ENCODE results near the gene DNAJC25.
A peak's percentile ranks its signal among the peaks of the same experiment; 100 is the strongest.
"Not testable (repeated sequence)": the region's sequence is repeated elsewhere in the genome, so short reads cannot be mapped to it uniquely, and the experiment has no call there.

The DNAJC25 gene

GRCh38 chr9:111628411-111628810 is 2.7 kb upstream of the DNAJC25 start:
- DNase-seq = no peak

DNA sequence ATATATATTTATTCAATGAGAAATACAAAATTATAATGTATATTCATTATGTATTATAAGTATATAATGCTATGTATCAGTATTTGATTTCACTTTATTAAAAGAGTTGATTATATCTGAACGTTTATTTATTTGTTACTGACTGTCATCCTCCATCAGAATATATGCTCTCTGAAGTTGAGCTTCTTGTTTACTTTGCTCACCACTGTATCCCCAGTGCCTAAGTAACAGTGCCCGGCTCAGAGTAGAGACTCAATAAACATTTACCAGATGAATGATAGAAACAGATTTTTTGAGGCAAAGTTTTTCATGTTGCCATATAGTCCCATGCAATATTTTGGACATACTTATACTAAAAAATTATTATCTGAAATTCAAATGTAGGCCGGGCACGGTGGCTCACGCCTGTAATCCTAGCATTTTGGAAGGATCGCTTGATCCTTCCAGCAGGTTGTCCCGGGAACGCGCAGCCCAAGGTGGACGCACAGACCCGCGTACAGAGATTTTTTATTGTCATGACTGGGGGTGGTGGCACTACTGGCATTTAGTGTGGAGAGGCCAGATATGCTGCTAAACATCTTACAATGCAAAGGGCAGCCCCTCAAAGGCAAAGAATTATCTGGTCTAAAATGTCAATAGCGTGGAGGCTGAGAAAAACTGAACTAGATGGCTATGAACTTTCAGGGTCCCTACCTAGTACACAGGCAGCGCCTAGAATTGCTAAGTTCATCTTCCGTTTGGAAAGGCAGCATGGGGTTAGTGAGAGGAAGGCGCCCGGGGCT is 761 bp upstream of the DNAJC25 start:
- no peak for DNase-seq

GRCh38 chr9:111630964-111631213 is 245 bp upstream of the DNAJC25 start:
- DNase-seq = no peak

DNA sequence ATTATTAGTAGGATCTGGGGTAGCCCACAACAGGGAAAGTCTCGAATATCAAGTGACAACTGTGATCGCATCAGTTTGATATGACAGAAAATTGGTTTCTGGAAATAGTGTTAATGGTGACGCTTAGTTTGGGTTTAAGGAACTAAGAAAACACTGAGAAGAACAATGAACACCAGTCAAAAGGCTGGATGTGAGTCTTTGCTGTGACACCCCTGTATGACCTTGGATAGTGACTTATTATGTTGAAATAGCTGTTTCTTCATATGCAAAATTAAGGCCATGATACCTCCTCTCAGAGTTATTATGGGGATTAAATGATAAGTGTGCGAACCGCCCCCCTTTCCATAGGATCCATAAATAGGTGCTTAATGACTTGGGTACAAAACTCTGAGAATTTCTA is 926 bp downstream of the DNAJC25 start:
- no peak for DNase-seq

DNA sequence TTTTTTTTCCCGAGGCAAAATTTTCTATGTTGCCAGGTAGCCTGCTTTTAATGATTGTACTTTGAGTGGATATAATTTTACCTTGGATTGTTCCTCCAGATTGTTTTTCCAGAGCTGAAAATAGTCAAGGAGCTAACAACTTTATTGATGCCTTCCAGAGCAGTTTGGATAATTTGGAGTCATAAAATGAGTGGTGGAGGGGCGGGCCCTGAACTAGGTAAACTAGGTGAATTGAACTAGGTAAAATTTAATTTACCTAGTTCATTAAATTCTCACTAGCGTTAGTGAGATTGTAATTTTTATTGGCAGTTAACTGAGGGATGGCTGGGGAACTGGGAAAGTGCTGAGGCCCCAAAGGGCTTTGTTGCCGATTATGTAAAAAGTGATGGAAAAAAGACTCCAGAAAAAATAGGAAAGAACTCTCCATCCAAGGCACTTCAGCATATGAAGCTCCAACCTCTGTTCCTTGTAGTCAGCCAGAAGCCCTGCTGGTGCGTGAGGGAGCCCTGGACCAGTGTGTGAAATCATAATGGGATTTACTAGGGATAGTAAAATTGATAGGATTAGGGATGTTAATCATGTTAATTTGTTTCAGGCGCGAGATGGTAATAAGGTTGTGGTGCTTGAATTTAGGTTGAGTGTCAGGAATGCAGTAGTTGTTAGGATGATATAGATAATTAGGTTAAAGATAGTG is 1.7 kb downstream of the DNAJC25 start:
- DNase-seq = no peak

DNA sequence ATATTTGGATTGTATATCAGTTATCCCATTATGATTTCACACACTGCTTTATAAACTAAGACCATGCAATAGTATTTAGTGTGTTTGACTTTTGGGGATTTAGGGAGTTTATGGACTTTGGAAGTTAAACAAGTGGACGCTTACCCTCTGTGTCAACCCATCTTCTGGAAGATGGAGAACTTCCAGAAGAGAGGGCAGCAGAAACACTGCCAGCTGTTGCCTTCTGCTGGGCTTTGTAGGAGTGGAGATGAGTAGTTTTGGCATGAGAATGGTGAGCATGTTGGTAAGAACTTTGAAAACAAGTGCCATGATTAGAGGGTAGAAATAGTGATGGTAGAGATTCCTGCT is 2.2 kb downstream of the DNAJC25 start:
- no peak for DNase-seq

GRCh38 chr9:111634860-111635259 is 3.7 kb downstream of the DNAJC25 start:
- no peak for DNase-seq

GRCh38 chr9:111637421-111637950 is 6.4 kb downstream of the DNAJC25 start:
- DNase-seq = no peak

DNA sequence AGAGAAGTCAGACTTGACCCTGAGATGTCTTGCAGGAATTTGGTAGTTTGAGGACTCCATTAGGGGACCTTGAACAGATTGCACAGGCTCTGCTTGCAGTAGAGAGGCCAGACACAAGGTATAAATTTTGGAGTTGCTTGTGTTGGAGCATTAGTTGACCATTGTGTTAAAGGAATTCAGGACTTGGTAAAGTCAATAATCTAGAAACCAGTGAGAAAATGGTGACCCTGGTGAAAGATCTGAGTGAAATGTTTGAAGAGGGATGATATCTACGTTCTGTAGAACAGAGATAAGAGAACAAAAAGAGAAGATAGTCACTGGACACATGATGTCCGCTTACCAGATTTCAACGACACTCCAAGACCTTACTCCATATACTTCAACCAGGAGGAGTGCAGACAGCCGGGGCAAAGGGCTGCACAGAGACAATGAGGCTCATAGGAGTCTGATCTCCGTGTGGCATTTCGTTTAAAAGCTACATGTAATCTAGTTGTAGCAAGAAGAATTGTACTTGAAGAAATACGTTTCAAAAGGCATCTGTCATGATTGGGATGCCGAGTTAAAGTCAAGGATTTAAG is 13.2 kb downstream of the DNAJC25 start:
- DNase-seq = no peak

- no peak for DNase-seq
These were observed 14.7 kb downstream of the DNAJC25 start for GRCh38 chr9:111645806-111646205.

- no peak for DNase-seq
These were observed 15.3 kb downstream of the DNAJC25 start for GRCh38 chr9:111646417-111646816.

- no peak for DNase-seq
These were observed 16.9 kb downstream of the DNAJC25 start for GRCh38 chr9:111648066-111648465.

DNA sequence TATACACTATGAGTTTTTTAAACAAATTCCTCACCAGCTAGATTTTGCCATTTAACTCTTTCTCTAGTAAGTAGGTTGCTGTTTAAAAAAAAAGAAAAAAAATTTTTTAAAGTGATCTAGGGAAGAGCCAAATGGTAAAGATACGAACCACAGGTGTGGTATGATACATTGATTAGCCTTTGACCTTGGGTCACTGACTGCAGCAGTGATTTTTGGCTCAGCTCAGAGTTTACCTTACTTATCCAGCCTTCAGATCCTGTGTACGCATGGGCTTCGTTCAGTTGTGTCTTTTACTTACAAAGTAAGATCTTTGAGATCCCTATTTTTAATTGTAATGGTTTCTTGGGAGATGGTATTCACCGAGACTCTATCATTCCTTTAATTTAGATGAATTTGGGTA is 17.9 kb downstream of the DNAJC25 start:
- no peak for DNase-seq

- no peak for DNase-seq
These were observed 25.9 kb downstream of the DNAJC25 start for GRCh38 chr9:111657051-111657450.

GRCh38 chr9:111658943-111659342 is 27.8 kb downstream of the DNAJC25 start:
- DNase-seq = no peak

- no peak for DNase-seq
These were observed 28.6 kb downstream of the DNAJC25 start for GRCh38 chr9:111659691-111660090.

DNA sequence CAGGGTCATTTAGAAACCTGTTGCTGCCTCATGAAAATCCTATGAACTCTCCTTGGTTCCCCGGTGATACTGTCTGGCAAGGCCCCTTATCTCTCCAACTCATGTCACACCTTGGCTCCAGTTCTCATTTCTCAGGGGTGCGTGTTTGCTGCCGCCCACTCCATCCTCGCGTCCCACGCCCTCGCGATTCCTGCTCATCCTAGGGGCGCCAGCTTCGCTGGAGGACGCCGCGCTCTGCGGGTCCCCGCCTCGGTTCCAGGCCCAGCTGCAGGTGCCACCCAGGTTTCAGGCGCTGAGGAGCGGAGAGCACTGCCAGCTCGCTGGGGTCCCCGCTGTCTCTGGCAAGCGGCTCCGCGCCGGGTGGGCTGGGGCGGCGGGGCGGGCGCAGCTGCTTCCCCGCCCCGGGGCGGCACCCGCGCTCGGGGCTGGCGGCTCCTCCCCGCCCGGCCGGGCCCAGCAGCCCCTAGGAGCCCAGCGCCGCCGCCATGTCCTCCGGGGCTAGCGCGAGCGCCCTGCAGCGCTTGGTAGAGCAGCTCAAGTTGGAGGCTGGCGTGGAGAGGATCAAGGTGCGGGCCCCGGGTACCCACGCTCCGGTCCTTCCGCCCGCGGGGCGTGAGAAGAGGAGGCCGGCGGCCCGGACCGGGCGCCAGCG is 30.1 kb downstream of the DNAJC25 start, which contains the start of gene GNG10:
Gene GNG10, plus strand, starts transcription at position 456 of the 652 bp plus-strand sequence. Its CDS starts 30 bp downstream, at position 486.
- DNase-seq = peak; percentile 60

DNA sequence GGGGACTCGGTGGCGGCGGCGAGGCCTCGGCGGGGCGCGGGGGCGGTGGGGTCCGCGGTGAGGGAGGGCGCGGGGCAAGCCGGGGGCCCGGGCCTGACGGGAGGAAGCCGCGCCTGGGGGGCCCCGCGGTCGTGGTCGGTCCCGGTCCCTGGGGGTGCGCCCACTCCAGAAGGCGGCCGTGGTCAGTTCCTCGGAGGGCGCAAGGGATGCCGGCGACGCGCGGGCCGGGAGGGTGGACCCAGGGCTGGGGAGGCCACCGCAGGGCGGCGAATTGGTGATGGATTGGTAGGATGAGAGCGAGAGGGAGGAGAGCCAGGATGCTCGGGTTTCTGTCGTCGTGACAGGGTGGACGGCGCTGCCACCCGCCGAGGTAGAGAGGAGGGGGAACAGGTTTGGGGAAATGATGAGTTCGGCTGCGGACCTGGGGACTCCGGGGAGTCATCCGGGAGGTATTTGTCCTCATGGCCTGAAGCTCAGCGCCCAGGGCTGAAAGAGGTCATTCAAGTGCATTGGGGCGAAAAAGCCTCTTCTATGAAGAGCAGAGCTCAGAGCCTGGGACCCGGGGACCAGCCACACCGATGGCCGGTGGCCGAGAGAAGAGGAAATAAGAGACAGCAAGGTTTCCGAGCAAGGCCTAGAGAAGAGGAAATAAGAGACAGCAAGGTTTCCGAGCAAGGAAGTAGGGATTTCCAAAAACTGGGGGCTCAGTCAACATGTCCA is 30.8 kb downstream of the DNAJC25 start:
- DNase-seq = no peak

DNA sequence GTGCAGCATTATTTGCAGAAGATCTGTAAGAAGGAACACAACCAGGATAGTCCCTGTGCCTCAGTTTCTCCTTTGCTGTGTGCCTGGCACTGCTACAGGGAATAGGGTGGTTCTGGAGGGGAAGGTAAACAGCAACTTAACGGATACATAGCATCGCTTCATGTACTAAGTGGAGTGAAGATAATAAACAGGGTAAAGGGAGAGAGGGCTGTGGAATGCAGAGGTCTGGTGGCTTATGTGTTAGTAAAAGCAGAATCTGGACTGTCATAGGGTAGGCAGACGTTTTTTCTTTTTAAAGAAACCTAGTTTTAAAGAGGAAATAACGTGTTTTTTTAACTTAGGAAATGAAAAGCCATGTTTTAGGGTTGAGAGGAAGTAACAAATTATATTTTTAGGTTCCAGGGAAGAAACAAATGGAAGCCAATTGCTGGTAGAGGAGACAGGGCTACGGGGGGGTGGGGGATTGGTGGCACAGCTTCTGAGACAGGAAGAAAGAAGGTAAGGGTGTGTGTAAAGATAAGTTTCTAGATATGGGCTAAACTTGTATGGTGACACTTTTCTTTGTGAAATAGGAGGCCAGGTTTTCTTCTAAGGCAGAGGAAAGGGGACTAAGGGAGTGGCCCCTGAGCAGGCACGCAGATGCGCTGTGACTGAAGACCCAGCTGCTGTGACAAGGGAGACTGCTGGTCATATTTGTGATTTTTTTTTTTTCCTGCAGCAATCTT is 31.6 kb downstream of the DNAJC25 start:
- DNase-seq = no peak

DNA sequence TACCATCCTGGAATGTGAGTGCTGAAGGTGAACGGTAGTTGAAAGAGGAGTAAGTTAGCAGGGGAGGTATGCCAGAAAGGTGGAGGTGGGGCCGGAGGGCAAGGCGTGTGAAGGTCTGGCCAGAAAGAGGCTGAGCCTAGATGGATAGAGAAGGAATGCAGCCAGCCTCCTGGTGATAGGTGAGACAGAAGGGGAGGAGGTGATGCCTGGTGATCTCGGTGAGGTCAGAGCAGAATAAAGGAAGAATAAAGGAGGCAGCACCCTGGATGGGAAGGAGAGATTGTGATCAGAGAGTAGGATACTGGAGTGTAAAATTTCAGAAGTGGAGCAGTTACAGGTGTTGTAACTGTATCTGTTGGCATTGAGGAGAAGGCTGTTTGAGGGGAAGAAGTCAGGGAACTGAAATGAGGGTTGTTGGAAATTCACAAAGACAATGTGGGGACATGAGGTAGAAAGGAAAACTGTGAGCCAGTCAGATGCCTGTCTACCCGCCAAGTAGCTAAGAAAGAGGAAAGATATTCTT is 32.2 kb downstream of the DNAJC25 start:
- no peak for DNase-seq

- no peak for DNase-seq
These were observed 37.0 kb downstream of the DNAJC25 start for GRCh38 chr9:111668026-111668573.

DNA sequence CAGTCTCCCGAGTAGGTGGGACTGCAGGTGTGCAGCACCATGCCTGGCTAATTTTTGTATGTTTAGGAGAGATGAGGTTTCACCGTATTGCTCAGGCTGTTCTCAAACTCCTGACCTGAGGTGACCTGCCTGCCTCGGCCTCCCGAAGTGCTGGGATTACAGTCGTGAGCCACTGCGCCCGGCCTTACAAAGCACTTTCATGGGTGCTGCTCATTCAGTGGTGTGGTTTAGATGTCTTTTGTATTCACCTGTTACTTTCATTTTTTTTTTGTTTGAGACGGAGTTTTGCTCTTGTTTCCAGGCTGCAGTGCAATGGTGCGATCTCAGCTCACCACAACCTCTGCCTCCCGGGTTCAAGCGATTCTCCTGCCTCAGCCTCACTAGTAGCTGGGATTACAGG is 37.5 kb downstream of the DNAJC25 start:
- DNase-seq = not testable (repeated sequence)
